Fibroblast of lung (primary cell): ENCODE results near the gene DIP2C.

Experiments used
- EZH2 ChIP-seq: IDR thresholded peaks from 2 replicates; pipeline ENCODE4 v1.5.1; 2012; ENCODE audit warnings: low read length, control low read depth, mild to moderate bottlenecking; ENCODE audit errors: missing control alignments
- TF ChIP-seq, protein P1 (sequence below), 2 donors: IDR thresholded peaks in 1 of 2; conservative IDR thresholded peaks in 1 of 2; 1 replicate in 1 of 2; 2 replicates in 1 of 2; pipeline ENCODE4 v1.5.1; 2011 to 2012; ENCODE audit warnings: low read length in 2 of 2, control low read depth in 1 of 2, inconsistent platforms in 1 of 2, low read depth in 1 of 2, mild to moderate bottlenecking in 1 of 2

DNA sequence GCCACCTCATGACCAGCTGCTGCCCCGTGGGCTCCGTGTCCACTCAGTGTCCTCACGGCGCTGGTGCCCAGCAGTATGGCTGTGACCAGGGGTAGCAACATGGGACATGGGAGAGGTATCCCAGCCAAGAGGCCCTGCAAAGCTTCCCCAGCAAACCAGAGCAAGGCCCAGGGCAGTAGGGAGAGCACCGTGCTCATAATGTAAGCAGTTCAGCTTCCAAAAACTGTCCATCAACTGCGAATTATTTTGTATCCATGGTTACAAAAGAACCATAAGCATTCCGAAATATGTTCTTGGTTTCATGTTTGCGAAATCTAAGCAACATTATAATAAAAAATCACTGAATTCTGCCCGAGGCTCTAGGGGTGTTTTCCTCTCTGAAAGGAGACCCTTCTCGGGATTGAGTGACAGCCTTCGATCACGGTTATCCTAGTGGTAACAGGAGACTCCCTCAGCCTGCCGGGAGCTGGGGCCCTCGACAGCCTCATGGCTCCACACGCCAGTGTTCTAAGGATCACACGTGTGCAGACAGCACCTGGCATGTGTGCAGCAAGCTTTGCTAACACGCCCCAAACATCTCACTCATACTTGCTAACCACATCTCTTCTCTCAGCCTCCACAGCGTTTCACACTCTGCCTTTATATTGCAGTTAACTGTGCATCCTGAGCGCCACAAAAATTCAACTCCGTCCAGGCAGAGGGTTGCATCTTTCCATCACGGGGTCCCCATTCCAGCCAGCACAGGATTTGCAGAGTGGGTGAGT lies 117.6 kb downstream of the DIP2C start:
- TF ChIP-seq, protein P1, sequence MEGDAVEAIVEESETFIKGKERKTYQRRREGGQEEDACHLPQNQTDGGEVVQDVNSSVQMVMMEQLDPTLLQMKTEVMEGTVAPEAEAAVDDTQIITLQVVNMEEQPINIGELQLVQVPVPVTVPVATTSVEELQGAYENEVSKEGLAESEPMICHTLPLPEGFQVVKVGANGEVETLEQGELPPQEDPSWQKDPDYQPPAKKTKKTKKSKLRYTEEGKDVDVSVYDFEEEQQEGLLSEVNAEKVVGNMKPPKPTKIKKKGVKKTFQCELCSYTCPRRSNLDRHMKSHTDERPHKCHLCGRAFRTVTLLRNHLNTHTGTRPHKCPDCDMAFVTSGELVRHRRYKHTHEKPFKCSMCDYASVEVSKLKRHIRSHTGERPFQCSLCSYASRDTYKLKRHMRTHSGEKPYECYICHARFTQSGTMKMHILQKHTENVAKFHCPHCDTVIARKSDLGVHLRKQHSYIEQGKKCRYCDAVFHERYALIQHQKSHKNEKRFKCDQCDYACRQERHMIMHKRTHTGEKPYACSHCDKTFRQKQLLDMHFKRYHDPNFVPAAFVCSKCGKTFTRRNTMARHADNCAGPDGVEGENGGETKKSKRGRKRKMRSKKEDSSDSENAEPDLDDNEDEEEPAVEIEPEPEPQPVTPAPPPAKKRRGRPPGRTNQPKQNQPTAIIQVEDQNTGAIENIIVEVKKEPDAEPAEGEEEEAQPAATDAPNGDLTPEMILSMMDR (conservative IDR thresholded peaks at IDR 0.05 in 1 of 2, IDR thresholded peaks at IDR 0.05 in 1 of 2; ENCODE audit: low read depth in 1 of 2, low read length in 2 of 2) = no peak
- TF ChIP-seq EZH2 = no peak
